Aorta (tissue), 5 donors: ENCODE results near the gene MTG1. TPM values are rescaled to one million over a fixed set of nuclear protein-coding genes. Genes with fewer than 3 reads are reported as not detected.

Source experiments
- ATAC-seq: fragments of 200-7000 bp; cut with Tn5 transposase; one replicate; pipeline ENCODE4 v1.9.1; 2022; ENCODE audit warnings: moderate library complexity; ENCODE audit not compliant: low FRiP score
- DNase-seq, 2 donors: peaks; one replicate each; pipeline ENCODE4 v3.0.0-alpha.2; 2020
- H3K27ac ChIP-seq, 2 donors: one replicate each; pipeline ENCODE4 v1.5.1; 2013; ENCODE audit warnings: low read length in 2 of 2, mild to moderate bottlenecking in 2 of 2, moderate library complexity in 2 of 2, control low read depth in 1 of 2, inconsistent platforms in 1 of 2, low read depth in 1 of 2
- H3K27me3 ChIP-seq, 2 donors: one replicate each; pipeline ENCODE4 v1.6.1; 2013; ENCODE audit warnings: control low read depth in 1 of 2, low read length in 1 of 2, mild to moderate bottlenecking in 1 of 2, moderate library complexity in 1 of 2; ENCODE audit not compliant: insufficient read depth in 2 of 2, control insufficient read depth in 1 of 2
- H3K36me3 ChIP-seq, 2 donors: one replicate each; pipeline ENCODE4 v1.6.1; 2013; ENCODE audit warnings: control low read depth in 1 of 2, low read length in 1 of 2, mild to moderate bottlenecking in 1 of 2; ENCODE audit not compliant: insufficient read depth in 2 of 2, control insufficient read depth in 1 of 2
- H3K4me1 ChIP-seq, 2 donors: one replicate each; pipeline ENCODE4 v1.6.1; 2013; ENCODE audit warnings: low read length in 2 of 2, control low read depth in 1 of 2, mild to moderate bottlenecking in 1 of 2, moderate library complexity in 1 of 2; ENCODE audit not compliant: insufficient read depth in 2 of 2, control insufficient read depth in 1 of 2
- H3K4me3 ChIP-seq, 2 donors: one replicate each; pipeline ENCODE4 v1.5.1; 2013; ENCODE audit warnings: low read length in 2 of 2, control low read depth in 1 of 2, mild to moderate bottlenecking in 1 of 2
- H3K9me3 ChIP-seq: one replicate; pipeline ENCODE4 v1.6.1; 2013; ENCODE audit warnings: mild to moderate bottlenecking, low read length; ENCODE audit not compliant: control insufficient read depth
- WGBS, 2 donors: extraction: QIAGEN DNeasy Blood & Tissue Kit; methylation state at CpG; one replicate each; pipeline ENCODE4 v1.1.7; 2013; 5-methylcytosine and 5-hydroxymethylcytosine counted together
- intact Hi-C, 2 donors: fragments of 100-400 bp; cut with DNase I; formaldehyde crosslinking; loops; one replicate each; pipeline versions ENCODE4 v1.14.2 to v1.15.0; 2022
- polyA plus RNA-seq, 2 donors: library from polyadenylated mRNA; stranded (reverse); fragments of 200-250 nt; gene quantifications; one replicate each; pipeline ENCODE4 v1.2.3, GENCODE V29; 2013
- total RNA-seq, 2 donors: library from RNA; stranded (reverse); fragmentation: NEBNext Ultra II Directional; extraction: Animal tissue kit (Norgen Biotek cat#: 25700); gene quantifications; one replicate each; pipeline ENCODE4 v1.2.1, GENCODE V29; 2021
- donor health status: healthy with polysubstance abuse.
- donor health status: Bipolar disorder and iron deficiency.
- donor health status: DM: no; HTN: no; CAD: no.
- donor health status: DM: no; HTN: no; CAD: no.
- donor health status: DM: yes; HTN: yes; CAD: no.

The MTG1 gene
- total and polyA plus RNA-seq, 4 donors, result 13.1 to 39.3 (median 31.0) TPM

- no peak for ATAC-seq
- H3K4me1 ChIP-seq, result no peaks in the 10 kb centered on the region
- WGBS, 2 donors, result 94 to 95% methylated on average over 14 of the region's 14 CpGs
- H3K36me3 ChIP-seq, result no peaks in the 10 kb centered on the region
- H3K27me3 ChIP-seq, result no peaks in the 10 kb centered on the region
- no peak for DNase-seq
- intact Hi-C loops, result no loop called here
- H3K4me3 ChIP-seq, result no peak overlapping the region
- no peaks in the 10 kb centered on the region for H3K9me3 ChIP-seq
- H3K27ac ChIP-seq, result no peak overlapping the region
Measured at GRCh38 chr10:133460208-133460769, 66.3 kb downstream of the MTG1 start.

- H3K9me3 ChIP-seq, result no peaks in the 10 kb centered on the region
- intact Hi-C loops, result no loop called here
- no peaks in the 10 kb centered on the region for H3K36me3 ChIP-seq
- ATAC-seq (no peak), DNase-seq (no peak)
- no peaks in the 10 kb centered on the region for H3K27me3 ChIP-seq
- H3K27ac ChIP-seq, result no peak overlapping the region
- H3K4me3 ChIP-seq, result no peak overlapping the region
- no peaks in the 10 kb centered on the region for H3K4me1 ChIP-seq
- WGBS, 2 donors, result 94% methylated on average over 7 of the region's 7 CpGs
Measured at GRCh38 chr10:133461027-133461426, 67.1 kb downstream of the MTG1 start.

DNA sequence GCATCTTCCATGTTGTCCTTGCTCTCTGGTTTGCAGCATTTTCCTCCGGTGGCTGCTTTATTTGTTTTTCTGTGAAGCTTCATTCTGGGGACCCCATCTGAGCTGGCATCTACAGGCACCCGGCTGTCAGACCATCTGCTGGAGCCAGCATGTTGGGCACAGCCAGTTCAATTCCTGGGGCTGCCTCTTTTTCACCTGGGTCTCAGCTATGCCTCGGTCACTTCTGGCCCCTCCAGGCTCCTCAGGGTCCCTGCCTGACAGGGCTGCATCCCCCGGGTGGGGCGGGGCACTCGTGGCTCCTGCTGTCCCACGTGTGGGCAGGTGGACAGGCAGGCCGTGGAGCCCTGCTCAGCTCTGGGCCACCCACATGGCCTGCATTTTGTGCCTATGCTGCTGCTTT is 67.9 kb downstream of the MTG1 start:
- Histone ChIP-seq H3K9me3 (no peaks in the 10 kb centered on the region), H3K4me3 (no peak overlapping the region), H3K4me1 (no peaks in the 10 kb centered on the region), H3K36me3 (no peaks in the 10 kb centered on the region), H3K27me3 (no peaks in the 10 kb centered on the region), H3K27ac (no peak overlapping the region)
- 81 to 82% methylated on average over 8 of the region's 8 CpGs for WGBS, 2 donors
- intact Hi-C loops, result no loop called here
- DNase-seq, result no peak
- ATAC-seq, result no peak

GRCh38 chr10:133462512-133463305 is 68.8 kb downstream of the MTG1 start:
- ATAC-seq, result no peak
- Histone ChIP-seq H3K4me1 (no peaks in the 10 kb centered on the region), H3K27ac (no peak overlapping the region), H3K9me3 (no peaks in the 10 kb centered on the region), H3K27me3 (no peaks in the 10 kb centered on the region), H3K36me3 (no peaks in the 10 kb centered on the region), H3K4me3 (no peak overlapping the region)
- intact Hi-C loops, result no loop called here
- WGBS, 2 donors, result 90 to 95% methylated on average over 10 of the region's 10 CpGs
- no peak for DNase-seq

GRCh38 chr10:133464582-133465031 is 70.7 kb downstream of the MTG1 start:
- no peak for DNase-seq
- no peaks in the 10 kb centered on the region for H3K4me1 ChIP-seq
- no peak overlapping the region for H3K27ac ChIP-seq
- H3K27me3 ChIP-seq, result no peaks in the 10 kb centered on the region
- no peaks in the 10 kb centered on the region for H3K9me3 ChIP-seq
- H3K36me3 ChIP-seq, result no peaks in the 10 kb centered on the region
- 90 to 97% methylated on average over 12 of the region's 12 CpGs for WGBS, 2 donors
- no peak for ATAC-seq
- intact Hi-C loops, result no loop called here
- no peak overlapping the region for H3K4me3 ChIP-seq

- H3K4me3 ChIP-seq, result no peak overlapping the region
- DNase-seq (peak in 1 of 2 donors; percentile 68), ATAC-seq (no peak)
- no peak overlapping the region for H3K27ac ChIP-seq
- no peaks in the 10 kb centered on the region for H3K27me3 ChIP-seq
- WGBS, 2 donors, result 26 to 29% methylated on average over 53 to 55 of the region's 55 CpGs
- H3K9me3 ChIP-seq, result no peaks in the 10 kb centered on the region
- H3K36me3 ChIP-seq, result no peaks in the 10 kb centered on the region
- intact Hi-C loops, result no loop called here
- no peaks in the 10 kb centered on the region for H3K4me1 ChIP-seq
Measured at GRCh38 chr10:133465191-133465949, 71.4 kb downstream of the MTG1 start.

DNA sequence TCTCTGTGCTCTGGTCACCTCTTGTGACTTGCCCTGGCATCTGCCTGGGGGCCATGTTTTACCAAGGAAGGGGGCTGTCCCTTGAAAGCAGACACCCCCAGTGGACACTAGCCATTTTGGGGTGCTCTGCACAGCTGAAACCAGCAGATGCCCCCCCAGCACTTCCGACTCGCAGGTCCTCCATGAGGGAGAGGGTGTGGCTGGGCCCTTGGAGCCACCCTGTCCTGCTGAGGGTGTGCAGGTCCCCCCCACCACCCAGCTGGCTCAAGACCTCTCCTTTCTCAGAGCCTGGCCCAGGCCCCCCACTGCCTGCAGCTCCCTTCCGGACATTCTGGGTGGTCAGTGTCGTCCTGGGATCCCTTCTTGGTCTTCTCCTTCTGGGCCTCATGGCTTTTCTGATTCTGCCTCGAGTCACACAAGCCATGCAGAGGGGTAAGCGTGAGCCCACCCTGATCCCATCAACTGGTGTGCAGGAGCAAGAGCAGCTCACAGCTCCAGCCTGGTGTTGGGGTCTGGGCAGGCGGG is 72.1 kb downstream of the MTG1 start:
- Histone ChIP-seq H3K27ac (no peak overlapping the region), H3K27me3 (no peaks in the 10 kb centered on the region), H3K36me3 (no peaks in the 10 kb centered on the region), H3K9me3 (no peaks in the 10 kb centered on the region), H3K4me1 (no peaks in the 10 kb centered on the region), H3K4me3 (no peak overlapping the region)
- intact Hi-C loops, result no loop called here
- DNase-seq (no peak), ATAC-seq (no peak)
- WGBS, 2 donors, result 93% methylated on average over 6 to 7 of the region's 7 CpGs

DNA sequence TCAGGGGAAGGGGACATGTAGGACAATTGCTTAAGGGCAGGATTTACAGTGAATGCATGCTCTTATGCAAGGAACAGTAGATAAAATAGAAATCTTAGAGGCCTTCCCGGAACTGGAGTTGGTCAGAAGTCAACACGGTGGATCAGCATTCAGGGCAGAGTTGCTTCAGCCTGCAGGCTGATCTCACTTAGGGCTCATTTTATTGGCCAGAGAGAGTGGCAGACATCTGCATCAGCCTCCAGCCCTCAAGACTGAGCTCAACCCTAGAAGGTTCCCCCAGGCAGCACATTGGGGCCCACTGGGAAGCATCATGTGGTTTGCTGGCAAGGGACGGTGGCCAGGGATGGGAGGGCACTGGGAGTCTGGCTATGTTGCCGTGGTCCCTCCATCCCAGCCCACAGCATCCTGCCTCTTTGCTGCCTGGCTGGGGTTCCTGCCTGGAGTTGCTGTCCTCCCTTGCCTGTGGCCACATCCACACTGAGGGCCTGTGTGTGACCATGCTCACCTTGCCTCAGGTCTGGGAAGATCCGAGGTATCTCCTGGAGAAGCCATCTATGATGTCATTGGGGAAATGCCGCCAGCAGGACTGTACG is 72.8 kb downstream of the MTG1 start:
- H3K27me3 ChIP-seq, result no peaks in the 10 kb centered on the region
- no peaks in the 10 kb centered on the region for H3K4me1 ChIP-seq
- intact Hi-C loops, result no loop called here
- H3K9me3 ChIP-seq, result no peaks in the 10 kb centered on the region
- DNase-seq (no peak), ATAC-seq (no peak)
- no peak overlapping the region for H3K4me3 ChIP-seq
- H3K36me3 ChIP-seq, result no peaks in the 10 kb centered on the region
- 87 to 93% methylated on average over 7 of the region's 7 CpGs for WGBS, 2 donors
- no peak overlapping the region for H3K27ac ChIP-seq
